Activated CD8-positive, alpha-beta T cell treated with anti-CD3 and anti-CD28 coated beads, Interleukin-2, amount 10 ng/mL, durations not matched to agents 7 days and 5 days (primary cell): ENCODE measurements around the gene MTMR8. TPM values are rescaled to one million over a fixed set of nuclear protein-coding genes. Genes with fewer than 3 reads are reported as not detected.
"Not testable (repeated sequence)": the region's sequence is repeated elsewhere in the genome, so short reads cannot be mapped to it uniquely, and the experiment has no call there.

Experiments
- ATAC-seq: fragments of 150-1000 bp; cut with Tn5 transposase; one replicate; pipeline ENCODE4 v1.10.0; 2021; ENCODE audit warnings: moderate library complexity
- CTCF ChIA-PET: fragments of 350-600 bp; sonication (Branson Sonifier 250); formaldehyde crosslinking; loops from one replicate; lab custom pipeline; 2021; ENCODE audit warnings: antibody characterized with exemption; lab: Charles Lee
- POLR2A ChIA-PET: fragments of 350-600 bp; sonication (Branson Sonifier 250); formaldehyde crosslinking; loops from one replicate; lab custom pipeline; 2021; ENCODE audit warnings: antibody characterized with exemption; lab: Charles Lee
- DNase-seq: peaks from one replicate; pipeline ENCODE4 v3.0.0-alpha.2; 2020
- H3K27ac Mint-ChIP-seq: one replicate; pipeline ENCODE4 v1.8.0; 2021; ENCODE audit warnings: mild to moderate bottlenecking, mixed read lengths
- H3K27me3 Mint-ChIP-seq: one replicate; pipeline ENCODE4 v1.8.0; 2021; ENCODE audit warnings: low read depth, mixed read lengths
- H3K36me3 Mint-ChIP-seq: one replicate; pipeline ENCODE4 v1.8.0; 2021; ENCODE audit warnings: low read depth, mixed read lengths
- H3K4me1 Mint-ChIP-seq: one replicate; pipeline ENCODE4 v1.8.0; 2021; ENCODE audit warnings: low read depth, mixed read lengths
- H3K4me3 Mint-ChIP-seq: one replicate; pipeline ENCODE4 v1.8.0; 2021; ENCODE audit warnings: mild to moderate bottlenecking, mixed read lengths
- H3K9me3 Mint-ChIP-seq: one replicate; pipeline ENCODE4 v1.8.0; 2022; ENCODE audit warnings: mixed read lengths; ENCODE audit not compliant: insufficient read depth
- total RNA-seq, 2 experiments: library from RNA; stranded (reverse); gene quantifications; one replicate each; pipeline ENCODE4 v1.2.3, GENCODE V29; 2021

Gene MTMR8
- total RNA-seq, 2 experiments from 2014 or later: 4.0 to 4.8 TPM

- POLR2A ChIA-PET: not testable (repeated sequence)
- peaks cover 28% of the 10 kb centered on the region for H3K36me3 Mint-ChIP-seq
Observed at GRCh38 chrX:64380789-64381188, 14.5 kb downstream of the MTMR8 start.

GRCh38 chrX:64379924-64380323 lies 15.3 kb downstream of the MTMR8 start:
- CTCF ChIA-PET: no interaction called here

More at GRCh38 chrX:64380789-64381188, 14.5 kb downstream of the MTMR8 start:
- H3K4me3 Mint-ChIP-seq, ATAC-seq, H3K27me3 Mint-ChIP-seq, CTCF ChIA-PET, H3K4me1 Mint-ChIP-seq, H3K27ac Mint-ChIP-seq, DNase-seq: not testable (repeated sequence)
- H3K9me3 Mint-ChIP-seq: peaks cover 12% of the 10 kb centered on the region

GRCh38 chrX:64377753-64378152 lies 17.5 kb downstream of the MTMR8 start:
- Mint-ChIP-seq H3K36me3 (peaks cover 10% of the 10 kb centered on the region), H3K27me3 (no peaks in the 10 kb centered on the region), H3K27ac (no peak overlapping the region), H3K4me1 (peaks cover 2% of the 10 kb centered on the region), H3K4me3 (no peak overlapping the region), H3K9me3 (peaks cover 14% of the 10 kb centered on the region)
- ATAC-seq (no peak), DNase-seq (no peak)
- ChIA-PET POLR2A (no interaction called here), CTCF (no interaction called here)

More at GRCh38 chrX:64379924-64380323, 15.3 kb downstream of the MTMR8 start:
- no peak overlapping the region for H3K27ac Mint-ChIP-seq
- H3K4me1 Mint-ChIP-seq: peaks cover 2% of the 10 kb centered on the region
- H3K9me3 Mint-ChIP-seq: peaks cover 14% of the 10 kb centered on the region
- no peak overlapping the region for H3K4me3 Mint-ChIP-seq
- no peaks in the 10 kb centered on the region for H3K27me3 Mint-ChIP-seq
- H3K36me3 Mint-ChIP-seq: peaks cover 20% of the 10 kb centered on the region
- POLR2A ChIA-PET: no interaction called here
- DNase-seq (no peak), ATAC-seq (no peak)

DNA sequence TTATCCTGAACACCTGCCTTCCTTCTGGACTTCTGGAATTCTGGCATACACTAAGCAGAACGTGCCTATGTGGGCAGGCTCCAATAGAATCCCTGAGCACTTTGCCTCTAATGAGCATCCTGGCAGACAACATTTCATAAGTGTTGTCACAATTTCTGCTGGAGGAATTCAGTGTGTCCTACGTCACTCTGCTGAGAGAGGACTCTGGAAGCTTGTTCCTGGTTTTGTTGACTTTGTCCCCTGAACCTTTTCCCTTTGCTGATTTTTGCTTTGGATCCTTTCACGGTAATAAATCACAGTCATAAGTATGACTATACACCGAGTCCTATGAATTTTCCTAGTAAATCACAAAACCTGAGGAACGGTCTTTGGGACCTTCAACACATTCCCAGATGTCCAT lies 43.2 kb downstream of the MTMR8 start:
- DNase-seq: no peak
- no peak for ATAC-seq
- peaks cover 37% of the 10 kb centered on the region for H3K36me3 Mint-ChIP-seq
- no peaks in the 10 kb centered on the region for H3K9me3 Mint-ChIP-seq
- H3K27me3 Mint-ChIP-seq: no peaks in the 10 kb centered on the region
- H3K27ac Mint-ChIP-seq: no peak overlapping the region
- no peaks in the 10 kb centered on the region for H3K4me1 Mint-ChIP-seq
- CTCF ChIA-PET: no interaction called here
- POLR2A ChIA-PET: no interaction called here
- H3K4me3 Mint-ChIP-seq: no peak overlapping the region

GRCh38 chrX:64350521-64350920 lies 44.7 kb downstream of the MTMR8 start:
- H3K9me3 Mint-ChIP-seq: no peaks in the 10 kb centered on the region
- H3K27me3 Mint-ChIP-seq: no peaks in the 10 kb centered on the region
- H3K4me3 Mint-ChIP-seq: no peak overlapping the region
- CTCF ChIA-PET: no interaction called here
- DNase-seq (no peak), ATAC-seq (no peak)
- no peak overlapping the region for H3K27ac Mint-ChIP-seq
- H3K4me1 Mint-ChIP-seq: no peaks in the 10 kb centered on the region
- POLR2A ChIA-PET: interaction anchor here (0.6 kb wide), 1 partner anchor 10 kb away, joined by 3 read pairs; no protein-coding TSS in a partner anchor
- peaks cover 33% of the 10 kb centered on the region for H3K36me3 Mint-ChIP-seq

DNA sequence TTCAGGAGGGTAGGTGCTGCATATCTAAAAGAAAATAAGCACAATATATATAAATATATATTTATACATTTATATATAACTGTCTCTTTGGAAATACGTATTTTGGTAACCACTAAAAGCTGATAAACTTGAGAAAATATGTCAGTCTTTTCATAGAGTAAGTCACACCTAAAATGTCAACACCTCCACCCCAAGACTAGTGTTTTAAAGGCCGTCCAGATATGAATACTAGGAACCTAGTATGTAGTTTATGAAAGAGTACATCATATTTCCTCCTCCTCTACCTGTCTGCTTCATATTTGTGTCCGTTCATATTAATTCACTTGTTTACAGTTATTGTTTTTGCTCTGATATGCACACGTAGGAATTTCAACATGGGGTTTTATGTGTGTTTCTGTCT lies 45.2 kb downstream of the MTMR8 start:
- Mint-ChIP-seq H3K4me1 (no peaks in the 10 kb centered on the region), H3K36me3 (peaks cover 29% of the 10 kb centered on the region), H3K27me3 (no peaks in the 10 kb centered on the region), H3K4me3 (no peak overlapping the region), H3K27ac (no peak overlapping the region), H3K9me3 (no peaks in the 10 kb centered on the region)
- CTCF ChIA-PET: no interaction called here
- POLR2A ChIA-PET: interaction anchor here (0.6 kb wide), 1 partner anchor 10 kb away, joined by 3 read pairs; no protein-coding TSS in a partner anchor
- ATAC-seq (no peak), DNase-seq (no peak)

DNA sequence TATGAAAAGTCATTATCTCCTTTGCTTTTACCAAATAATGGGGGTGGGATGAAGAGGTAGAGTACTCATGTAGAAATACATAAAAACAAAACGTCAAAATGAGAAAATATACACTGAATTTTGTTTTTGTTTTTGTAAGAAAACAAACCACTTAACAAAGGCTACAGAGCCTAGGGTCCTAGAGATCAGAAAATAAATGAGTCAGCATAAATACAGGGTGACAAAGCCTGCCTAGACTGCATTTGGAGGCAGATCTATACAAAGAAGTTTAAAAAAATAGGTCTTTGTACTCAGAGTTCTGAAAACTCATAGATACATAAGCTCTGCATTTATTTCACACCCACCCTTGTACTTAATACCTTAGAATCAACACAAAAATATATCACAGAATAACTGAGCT lies 52.4 kb downstream of the MTMR8 start:
- H3K27me3 Mint-ChIP-seq: no peaks in the 10 kb centered on the region
- no peak overlapping the region for H3K4me3 Mint-ChIP-seq
- ChIA-PET CTCF (no interaction called here), POLR2A (no interaction called here)
- ATAC-seq (no peak), DNase-seq (no peak)
- no peaks in the 10 kb centered on the region for H3K4me1 Mint-ChIP-seq
- peaks cover 6% of the 10 kb centered on the region for H3K36me3 Mint-ChIP-seq
- no peak overlapping the region for H3K27ac Mint-ChIP-seq
- no peaks in the 10 kb centered on the region for H3K9me3 Mint-ChIP-seq

GRCh38 chrX:64338296-64338695 lies 57.0 kb downstream of the MTMR8 start:
- POLR2A ChIA-PET: no interaction called here
- ATAC-seq (no peak), DNase-seq (no peak)
- Mint-ChIP-seq H3K27me3 (no peaks in the 10 kb centered on the region), H3K4me1 (no peaks in the 10 kb centered on the region), H3K36me3 (peaks cover 3% of the 10 kb centered on the region), H3K27ac (no peak overlapping the region), H3K9me3 (no peaks in the 10 kb centered on the region), H3K4me3 (no peak overlapping the region)
- CTCF ChIA-PET: no interaction called here

DNA sequence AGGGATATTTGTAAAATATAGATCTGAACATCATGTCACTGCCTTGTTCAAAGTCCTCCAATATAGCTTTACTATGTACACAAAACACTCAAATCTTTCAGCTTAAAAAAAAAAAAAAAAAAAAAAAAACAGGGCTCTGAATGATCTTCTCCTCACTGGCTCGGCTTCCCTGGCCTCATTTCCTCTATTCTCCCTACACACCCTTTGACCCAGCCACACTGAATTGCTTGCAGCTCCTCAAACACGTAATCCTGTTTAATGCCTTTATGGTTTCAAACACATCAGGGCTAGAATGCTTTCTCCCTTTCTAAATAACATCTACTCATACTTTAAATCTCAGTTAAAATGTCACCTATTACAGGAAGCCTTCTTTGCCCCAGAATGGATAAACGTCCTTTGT lies 60.8 kb downstream of the MTMR8 start:
- no peaks in the 10 kb centered on the region for H3K4me1 Mint-ChIP-seq
- H3K9me3 Mint-ChIP-seq: no peaks in the 10 kb centered on the region
- H3K36me3 Mint-ChIP-seq: peaks cover 12% of the 10 kb centered on the region
- H3K27ac Mint-ChIP-seq: no peak overlapping the region
- DNase-seq (no peak), ATAC-seq (no peak)
- no peaks in the 10 kb centered on the region for H3K27me3 Mint-ChIP-seq
- ChIA-PET POLR2A (no interaction called here), CTCF (no interaction called here)
- no peak overlapping the region for H3K4me3 Mint-ChIP-seq

GRCh38 chrX:64330284-64330683 lies 65.0 kb downstream of the MTMR8 start:
- H3K9me3 Mint-ChIP-seq: no peaks in the 10 kb centered on the region
- CTCF ChIA-PET: no interaction called here
- POLR2A ChIA-PET: no interaction called here
- H3K27me3 Mint-ChIP-seq: no peaks in the 10 kb centered on the region
- H3K4me3 Mint-ChIP-seq: no peak overlapping the region
- H3K27ac Mint-ChIP-seq: no peak overlapping the region
- no peaks in the 10 kb centered on the region for H3K4me1 Mint-ChIP-seq
- peaks cover 30% of the 10 kb centered on the region for H3K36me3 Mint-ChIP-seq
- DNase-seq (no peak), ATAC-seq (no peak)

DNA sequence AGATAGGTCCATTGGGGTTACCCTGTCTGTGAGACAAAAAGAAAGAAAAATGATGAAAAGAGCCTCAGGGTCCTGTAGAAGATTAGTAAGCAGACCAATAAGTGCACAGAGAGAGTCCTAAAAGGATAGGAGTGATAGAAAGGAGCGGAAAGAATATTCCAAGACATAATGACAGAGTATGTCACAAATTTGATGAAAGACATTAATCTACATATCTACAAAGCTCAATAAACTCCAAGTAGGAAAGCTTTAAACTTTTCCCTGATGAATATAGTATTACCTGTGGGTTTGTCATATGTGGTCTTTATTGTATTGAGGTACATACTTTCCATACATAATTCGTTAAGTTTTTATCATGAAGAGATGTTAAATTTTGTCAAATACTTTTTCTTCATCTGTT lies 73.7 kb downstream of the MTMR8 start:
- Mint-ChIP-seq H3K9me3 (peaks cover 15% of the 10 kb centered on the region), H3K36me3 (peaks cover 42% of the 10 kb centered on the region)
- CTCF ChIA-PET: no interaction called here

GRCh38 chrX:64313624-64314023 lies 81.6 kb downstream of the MTMR8 start:
- CTCF ChIA-PET: no interaction called here
- Mint-ChIP-seq H3K4me1 (no peaks in the 10 kb centered on the region), H3K27me3 (no peaks in the 10 kb centered on the region), H3K27ac (no peak overlapping the region), H3K4me3 (no peak overlapping the region), H3K36me3 (no peaks in the 10 kb centered on the region), H3K9me3 (peaks cover 9% of the 10 kb centered on the region)
- DNase-seq (no peak), ATAC-seq (no peak)
- POLR2A ChIA-PET: no interaction called here

More for the DNA sequence above, 73.7 kb downstream of the MTMR8 start:
- ATAC-seq: no peak
- Mint-ChIP-seq H3K4me3 (no peak overlapping the region), H3K4me1 (no peaks in the 10 kb centered on the region), H3K27me3 (no peaks in the 10 kb centered on the region), H3K27ac (no peak overlapping the region)
- POLR2A ChIA-PET: no interaction called here
- no peak for DNase-seq

DNA sequence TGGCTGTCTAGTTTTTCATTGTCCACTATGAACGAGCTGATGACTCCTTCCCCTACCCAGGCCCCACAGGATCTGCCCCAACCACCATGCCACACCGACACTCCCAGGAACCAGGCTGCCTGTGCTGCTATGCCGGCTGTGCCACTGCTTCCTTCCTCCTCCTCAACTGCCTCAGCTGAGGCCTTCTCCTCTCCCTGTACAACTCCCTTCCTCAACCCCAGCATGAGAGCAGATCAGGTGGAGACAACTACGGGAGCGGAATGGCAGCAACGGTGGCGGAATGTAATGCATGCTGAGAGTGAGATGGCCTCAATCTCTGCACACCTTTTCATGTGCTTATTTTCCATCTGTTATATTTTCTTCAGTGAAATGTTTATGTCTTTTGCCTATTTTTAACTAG lies 88.5 kb downstream of the MTMR8 start:
- H3K4me1 Mint-ChIP-seq: no peaks in the 10 kb centered on the region
- POLR2A ChIA-PET: no interaction called here
- H3K36me3 Mint-ChIP-seq: no peaks in the 10 kb centered on the region
- ATAC-seq: no peak
- no peaks in the 10 kb centered on the region for H3K27me3 Mint-ChIP-seq
- CTCF ChIA-PET: no interaction called here
- peaks cover 13% of the 10 kb centered on the region for H3K9me3 Mint-ChIP-seq
- no peak overlapping the region for H3K4me3 Mint-ChIP-seq
- H3K27ac Mint-ChIP-seq: no peak overlapping the region
- DNase-seq: no peak
